ENCODE data around the gene HPRT1.

HPRT1 gene

DNA sequence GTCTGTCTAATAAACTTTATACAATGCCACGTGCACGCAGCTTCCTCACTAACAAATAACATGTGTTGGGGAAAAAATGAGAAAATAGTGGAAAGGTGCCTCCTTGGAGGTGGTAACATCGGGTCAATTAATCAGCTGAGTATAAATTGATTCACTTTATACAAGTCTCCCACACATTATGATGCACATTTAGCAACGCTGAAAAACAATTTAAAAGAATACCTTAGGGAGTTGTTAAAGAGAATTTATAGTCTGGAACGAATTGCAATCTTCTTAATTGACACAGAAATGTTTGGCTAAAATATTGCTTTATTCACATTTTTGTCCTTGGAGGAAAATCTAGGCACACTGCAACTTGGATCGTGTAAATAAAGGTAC lies 84.2 kb downstream of the HPRT1 start:
- no peak for DNase-seq (ENCODE audit: low spot score)

DNA sequence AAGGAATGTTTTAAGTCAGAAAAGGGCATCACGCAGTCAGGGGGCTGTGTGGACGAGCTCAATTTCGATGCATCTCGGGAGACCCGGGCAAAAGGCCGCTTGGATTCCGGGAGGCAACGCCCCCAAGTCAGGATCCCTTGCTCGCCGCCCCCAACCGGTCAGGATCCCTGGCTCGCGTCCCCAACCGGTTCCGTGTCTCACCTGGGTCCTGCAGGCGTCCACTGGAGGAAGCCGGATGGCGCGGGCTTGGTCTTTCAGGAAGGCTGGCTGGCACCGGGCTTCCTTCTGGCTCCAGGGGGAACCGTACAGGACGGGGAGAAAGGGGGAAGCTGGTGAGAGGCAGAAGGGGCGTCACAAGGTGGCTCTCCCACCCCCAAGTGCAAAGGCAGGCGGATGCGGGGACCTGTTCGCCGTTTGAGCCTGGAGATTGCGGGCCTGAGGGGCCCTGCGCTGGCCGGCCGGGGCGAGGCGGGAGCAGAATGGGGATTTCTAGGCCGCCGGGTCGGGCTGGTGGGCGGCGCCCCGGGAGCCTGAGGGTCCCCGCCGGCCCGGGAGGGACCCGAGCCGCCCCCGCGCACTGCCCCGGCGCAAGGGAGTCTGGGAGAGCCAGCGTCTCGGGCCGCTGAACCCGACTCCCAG lies 84.7 kb downstream of the HPRT1 start:
- DNase-seq (ENCODE audit: low spot score), result no peak

DNA sequence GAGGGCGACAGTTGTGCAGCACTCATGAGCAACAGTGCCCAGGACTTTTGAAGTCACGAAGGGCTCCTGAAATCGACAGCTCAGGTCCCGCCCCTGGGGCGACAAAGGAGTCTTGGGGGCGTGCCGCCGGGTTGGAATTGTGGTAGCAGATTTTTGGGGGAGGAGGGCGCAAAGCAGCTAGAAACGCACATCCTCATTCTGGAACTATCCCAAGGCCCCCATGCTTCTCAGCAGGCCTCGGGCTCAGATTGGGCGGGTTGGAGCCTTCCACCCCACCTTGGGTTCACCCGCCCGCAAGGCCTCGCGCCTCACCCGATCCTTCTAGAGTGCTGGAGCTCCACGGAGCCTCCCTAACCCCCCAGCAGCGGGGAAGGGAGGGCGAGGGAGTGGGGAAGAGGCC lies 85.5 kb downstream of the HPRT1 start:
- DNase-seq (ENCODE audit: low spot score), result no peak

DNA sequence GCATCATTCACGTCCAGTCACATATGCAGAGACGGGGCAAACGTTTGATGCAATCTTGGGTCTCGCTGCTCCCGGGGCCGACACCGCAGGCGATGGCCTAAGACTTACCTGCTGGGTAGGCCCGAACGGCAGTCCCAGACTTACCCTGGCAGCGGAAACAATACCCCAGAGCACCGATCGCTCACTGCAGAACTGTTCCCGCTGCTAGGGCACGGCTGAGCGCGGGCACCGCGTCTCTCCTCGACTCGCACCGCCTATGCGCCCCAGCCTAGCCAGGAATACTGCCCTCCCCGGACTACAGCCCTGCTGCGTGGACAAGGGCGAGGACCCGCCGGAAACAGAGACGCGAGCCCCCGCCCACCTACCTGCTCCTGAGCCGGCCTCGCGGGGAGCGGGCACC lies 86.2 kb downstream of the HPRT1 start:
- DNase-seq (ENCODE audit: low spot score), result no peak

DNA sequence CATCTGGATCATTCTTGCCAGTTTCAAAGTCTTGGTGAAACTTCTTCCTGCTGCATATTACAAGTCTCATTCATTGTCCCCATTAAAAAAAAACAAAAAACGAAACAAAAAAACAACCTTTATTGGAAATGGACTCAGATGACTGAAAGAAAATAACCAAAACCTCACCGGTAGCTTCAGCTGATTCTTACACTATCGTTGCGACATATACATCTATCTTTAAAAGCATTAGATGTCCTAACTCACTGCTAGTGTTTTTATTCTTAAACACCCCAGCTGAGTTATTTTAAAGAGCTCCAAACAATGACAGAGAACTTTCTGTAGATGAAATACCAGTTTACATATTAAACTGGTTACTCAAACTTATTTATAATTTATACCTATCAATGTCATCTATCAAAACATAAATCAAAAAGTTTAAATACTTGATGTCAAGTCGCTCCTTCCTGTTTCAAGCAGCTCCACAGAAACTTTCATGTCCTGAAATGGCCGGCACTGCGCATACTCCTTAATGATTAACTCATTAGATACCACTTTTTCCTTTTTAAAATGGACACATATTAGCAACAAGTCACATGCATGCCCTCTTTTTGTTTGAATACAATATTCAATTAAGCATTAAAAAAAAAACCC lies 87.2 kb downstream of the HPRT1 start:
- no peak for DNase-seq (ENCODE audit: low spot score)

DNA sequence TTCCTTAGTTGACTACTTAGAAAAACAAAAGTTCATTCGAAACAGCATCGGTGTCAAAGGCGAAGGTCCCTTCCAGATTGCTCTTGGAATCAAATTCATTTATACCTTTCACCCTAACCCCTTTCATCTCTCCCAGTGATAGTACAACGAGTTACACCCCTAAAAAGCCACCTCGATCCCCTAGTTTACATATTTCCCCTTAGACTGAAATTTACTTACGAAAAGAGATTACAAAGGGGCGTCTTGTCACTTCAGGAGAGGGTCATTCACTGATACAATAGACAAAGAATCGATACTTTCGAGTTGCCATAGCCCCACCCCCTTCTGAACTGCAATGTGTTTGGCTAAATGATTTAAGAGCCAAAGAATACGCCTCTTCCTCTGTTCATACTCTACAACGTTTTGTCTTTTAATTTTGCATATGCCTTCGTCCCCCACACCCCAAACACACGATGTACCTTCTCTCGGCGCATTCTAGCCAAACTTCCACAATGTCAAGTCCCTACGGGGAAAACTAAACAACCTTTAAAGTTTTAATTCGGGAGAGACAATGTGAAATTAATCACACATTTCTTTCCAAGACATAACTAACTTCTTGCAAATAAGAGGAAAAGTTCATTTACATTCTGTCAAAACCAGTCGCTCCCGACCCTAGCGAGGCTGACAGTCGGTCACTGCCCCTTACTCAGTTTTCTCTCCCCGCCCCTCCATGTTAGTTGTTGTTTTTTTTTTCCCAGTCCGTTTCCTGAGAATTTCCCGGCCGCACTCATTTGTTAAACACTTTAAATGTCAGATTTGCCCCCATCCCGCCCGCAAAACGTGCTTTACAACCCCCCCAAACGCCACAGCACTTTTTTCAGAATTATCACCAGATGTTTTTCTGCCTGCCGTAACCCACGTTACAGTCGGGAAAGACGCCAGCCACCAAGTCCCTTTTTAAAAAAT lies 88.6 kb downstream of the HPRT1 start:
- no peak for DNase-seq (ENCODE audit: low spot score)

All from AG08395 (cell line).